GM12801 (cell line): ENCODE results near the gene GPC1.

ENCODE experiments used
- TF ChIP-seq, protein P1 (sequence below): IDR thresholded peaks from one replicate; pipeline ENCODE4 v1.5.1; 2011; ENCODE audit warnings: control low read depth; ENCODE audit not compliant: insufficient read length; ENCODE audit errors: extremely low read depth

GPC1 gene

DNA sequence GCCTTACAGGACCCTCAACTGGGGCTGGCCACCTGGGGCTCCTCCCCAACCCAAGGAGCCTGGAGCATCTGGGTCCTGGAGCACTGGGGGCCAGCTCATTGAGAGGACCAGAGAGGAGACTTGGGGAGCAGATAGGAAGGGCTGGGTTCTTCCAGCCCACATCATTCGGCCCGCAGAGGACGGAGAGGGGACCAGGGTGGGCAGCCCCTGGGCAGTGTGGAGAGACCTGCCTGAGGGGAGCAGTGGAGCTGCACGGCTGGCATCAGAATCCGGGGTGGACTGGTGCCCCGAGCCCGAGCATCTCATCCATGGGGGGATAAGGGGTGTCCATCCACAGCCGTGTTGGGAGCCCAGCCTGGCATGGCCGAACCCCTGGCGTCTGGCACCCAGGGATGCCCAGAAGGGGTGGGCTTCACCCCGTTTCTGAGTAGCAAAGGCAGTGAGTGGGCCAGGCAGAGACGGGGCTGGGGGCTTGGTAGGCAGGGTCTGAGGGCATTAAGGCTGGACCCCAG, 11.3 kb downstream of the GPC1 start:
- TF ChIP-seq, protein P1, sequence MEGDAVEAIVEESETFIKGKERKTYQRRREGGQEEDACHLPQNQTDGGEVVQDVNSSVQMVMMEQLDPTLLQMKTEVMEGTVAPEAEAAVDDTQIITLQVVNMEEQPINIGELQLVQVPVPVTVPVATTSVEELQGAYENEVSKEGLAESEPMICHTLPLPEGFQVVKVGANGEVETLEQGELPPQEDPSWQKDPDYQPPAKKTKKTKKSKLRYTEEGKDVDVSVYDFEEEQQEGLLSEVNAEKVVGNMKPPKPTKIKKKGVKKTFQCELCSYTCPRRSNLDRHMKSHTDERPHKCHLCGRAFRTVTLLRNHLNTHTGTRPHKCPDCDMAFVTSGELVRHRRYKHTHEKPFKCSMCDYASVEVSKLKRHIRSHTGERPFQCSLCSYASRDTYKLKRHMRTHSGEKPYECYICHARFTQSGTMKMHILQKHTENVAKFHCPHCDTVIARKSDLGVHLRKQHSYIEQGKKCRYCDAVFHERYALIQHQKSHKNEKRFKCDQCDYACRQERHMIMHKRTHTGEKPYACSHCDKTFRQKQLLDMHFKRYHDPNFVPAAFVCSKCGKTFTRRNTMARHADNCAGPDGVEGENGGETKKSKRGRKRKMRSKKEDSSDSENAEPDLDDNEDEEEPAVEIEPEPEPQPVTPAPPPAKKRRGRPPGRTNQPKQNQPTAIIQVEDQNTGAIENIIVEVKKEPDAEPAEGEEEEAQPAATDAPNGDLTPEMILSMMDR = no peak

DNA sequence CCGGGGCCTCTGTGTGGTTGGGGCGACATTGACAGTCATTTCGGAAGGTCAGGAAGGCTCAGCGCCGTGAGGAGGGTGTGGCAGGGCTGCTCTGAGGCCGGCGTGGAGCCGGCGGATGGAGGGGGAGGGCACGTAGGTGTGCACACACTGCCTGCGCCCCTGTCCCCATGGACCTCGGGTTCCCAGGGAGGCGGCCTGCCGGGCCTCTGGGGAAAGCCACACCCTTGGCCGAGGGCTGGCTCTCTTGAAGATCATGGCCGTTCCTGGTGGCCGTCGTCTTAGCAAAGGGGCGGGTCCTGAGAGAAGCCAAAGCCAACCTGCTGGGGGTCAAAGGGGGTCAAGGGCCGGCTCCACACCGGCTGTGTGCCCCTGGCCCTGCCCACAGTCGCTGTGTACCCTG, 11.9 kb downstream of the GPC1 start:
- TF ChIP-seq, protein P1 = no peak

DNA sequence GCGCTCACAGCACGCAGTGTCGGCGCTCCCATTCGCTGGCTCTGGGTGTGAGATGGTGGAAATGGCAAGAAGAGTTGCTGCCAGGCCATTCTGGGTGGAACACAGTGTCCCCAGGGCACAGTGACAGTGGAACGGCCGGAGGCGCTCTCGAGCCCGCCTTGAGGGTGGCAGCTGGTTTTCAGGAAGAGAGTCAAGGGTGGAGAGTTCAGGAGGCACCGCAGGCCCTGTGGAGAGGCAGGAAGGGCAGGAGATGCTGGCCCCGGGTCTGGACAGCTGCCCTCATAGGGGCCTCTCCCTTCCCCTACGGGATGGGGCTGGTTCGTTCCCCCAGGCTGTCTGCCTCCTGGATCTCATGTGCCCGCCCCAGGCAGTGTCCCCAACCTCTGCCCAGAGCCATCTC, 12.5 kb downstream of the GPC1 start:
- TF ChIP-seq, protein P1 = no peak

DNA sequence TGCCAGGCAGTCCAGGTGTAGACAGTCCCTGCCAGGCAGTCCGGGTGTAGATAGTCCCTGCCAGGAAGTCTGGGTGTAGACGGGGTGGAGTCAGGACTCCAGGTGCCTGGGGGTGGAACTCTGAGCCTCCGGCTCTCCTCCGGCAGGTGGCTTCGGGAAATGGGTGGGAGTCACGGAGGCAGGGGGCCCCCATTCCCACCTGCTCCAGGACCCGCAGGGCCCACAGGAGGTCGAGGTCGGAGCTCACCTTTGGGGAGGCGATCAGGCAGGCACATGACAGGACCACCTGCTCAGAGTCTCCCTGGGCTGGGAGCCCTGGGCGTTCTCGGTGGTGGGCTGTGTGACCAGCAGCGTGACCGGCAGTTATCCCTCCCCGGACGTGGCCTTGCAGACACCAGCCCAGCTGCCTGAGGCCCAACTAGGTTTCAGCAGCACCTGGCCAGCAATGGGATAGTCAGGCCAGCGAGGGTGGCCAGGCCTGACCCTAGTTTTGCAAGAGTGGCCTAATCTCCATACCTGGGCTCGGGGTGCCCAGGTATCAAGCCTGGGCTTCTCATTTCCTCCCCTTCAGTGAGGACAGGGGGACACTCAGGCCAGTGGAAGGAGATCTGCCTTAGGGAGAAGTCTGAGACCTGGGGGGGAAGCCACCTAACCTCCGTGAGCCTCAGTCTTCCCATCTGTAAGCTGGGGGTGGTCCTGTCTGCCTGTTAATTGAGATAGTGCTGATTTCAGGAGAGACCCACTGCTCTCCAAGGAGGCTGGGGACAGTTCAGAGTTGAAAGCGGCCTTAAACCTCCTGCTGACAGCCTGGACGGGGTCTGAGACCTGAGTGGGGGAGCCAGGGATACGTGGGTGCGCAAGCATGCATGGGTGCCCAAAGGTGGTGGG, 13.2 kb downstream of the GPC1 start:
- TF ChIP-seq, protein P1 = no peak

DNA sequence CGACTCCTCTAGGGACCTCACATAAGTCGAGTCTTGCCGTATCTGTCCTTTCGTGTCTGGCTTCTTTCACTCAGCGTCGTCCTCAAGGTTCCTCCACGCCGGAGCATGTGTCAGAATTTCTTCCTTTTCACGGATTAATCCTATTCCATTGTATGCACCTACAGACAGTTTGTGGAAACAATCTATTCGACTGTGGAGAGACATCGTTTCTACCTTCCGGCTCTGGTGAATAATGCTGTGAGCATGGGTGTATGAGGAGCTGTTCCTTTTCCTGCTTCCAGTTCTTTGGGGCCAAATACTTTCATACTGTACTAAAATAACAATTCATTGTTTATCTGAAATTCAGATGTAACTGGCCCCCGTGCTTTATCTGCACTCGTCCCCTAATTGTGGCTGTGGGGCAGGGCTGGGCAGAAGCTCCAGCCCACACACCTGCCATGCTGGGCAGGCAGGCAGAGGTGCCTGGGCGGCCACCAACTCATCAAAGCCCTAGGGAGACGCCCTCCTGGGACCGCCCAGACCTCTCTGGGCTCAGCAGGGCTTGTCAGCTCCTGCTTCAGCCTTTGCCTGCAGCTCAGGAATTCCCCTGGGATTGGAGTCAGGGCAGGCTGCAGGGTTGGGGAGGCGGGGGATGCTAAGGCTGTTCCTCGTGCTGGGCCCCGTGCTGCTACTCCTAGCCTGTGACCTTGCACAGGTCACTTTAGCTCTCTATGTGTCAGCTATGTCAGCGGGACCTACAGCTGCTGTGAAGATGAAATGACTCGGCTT, 14.5 kb downstream of the GPC1 start:
- TF ChIP-seq, protein P1 = no peak

DNA sequence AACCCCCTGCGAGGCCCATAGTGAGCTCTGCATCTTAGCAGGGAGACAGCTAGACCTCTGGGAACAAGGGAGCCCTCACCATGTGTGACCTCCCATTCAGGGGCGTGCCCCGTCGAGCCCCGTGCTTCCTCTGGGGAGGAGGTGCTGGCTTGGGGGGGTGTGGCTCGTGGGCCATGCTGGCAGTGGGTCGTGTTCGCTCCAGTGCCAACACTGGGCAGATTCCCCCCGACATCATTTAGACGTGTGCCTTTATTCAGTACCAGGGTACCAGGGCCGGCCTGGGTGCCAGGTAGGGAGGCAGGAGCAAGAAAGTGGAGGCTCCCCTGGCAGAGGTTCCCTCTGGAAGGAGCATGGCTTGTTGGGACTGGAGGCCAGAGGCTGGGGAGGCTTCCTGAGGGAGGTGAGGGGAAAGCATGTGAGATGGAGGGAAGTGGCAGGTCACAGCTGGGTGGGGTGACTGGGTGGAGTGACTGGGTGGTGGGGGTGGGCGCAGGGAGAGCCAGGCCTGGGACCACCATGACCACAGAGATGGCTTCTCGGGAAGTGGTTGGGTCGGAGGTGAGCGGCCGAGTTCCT, 15.2 kb downstream of the GPC1 start:
- TF ChIP-seq, protein P1 = no peak

DNA sequence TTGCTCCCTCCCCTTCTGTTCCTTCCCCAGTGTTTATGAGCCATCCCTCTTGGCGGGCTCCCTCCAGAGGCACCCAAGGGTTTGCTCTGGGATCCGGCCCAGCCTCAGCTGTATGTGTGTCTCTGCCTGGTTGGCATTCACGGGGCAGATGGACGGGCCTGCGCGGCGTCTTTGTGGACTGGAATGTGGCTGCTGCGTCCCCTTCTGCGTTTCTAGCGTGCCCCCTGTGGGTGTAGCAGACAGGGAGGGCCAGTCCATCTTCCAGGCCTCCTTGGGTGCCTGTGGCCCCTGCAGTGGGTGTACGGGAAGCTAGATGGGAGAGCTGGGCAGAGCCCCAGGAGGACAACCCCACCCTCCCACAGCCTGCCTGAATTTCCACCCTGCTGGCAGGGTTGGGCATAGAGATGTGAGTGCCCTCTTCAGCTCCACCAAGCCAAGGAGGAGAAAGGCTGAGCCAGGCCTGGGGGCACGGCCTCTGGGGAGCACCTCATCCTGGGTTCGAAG, 15.7 kb downstream of the GPC1 start:
- TF ChIP-seq, protein P1 = no peak
